GM12865 (cell line): Measurements from ENCODE around the gene EVI5L.

ENCODE experiments used
- DNase-seq: peaks from one replicate; pipeline ENCODE4 v3.0.0; 2010; ENCODE audit warnings: low read depth
- H3K4me3 ChIP-seq: 2 replicates; pipeline ENCODE4 v1.5.1; 2011; ENCODE audit warnings: mild to moderate bottlenecking, low read depth, low read length, control low read depth
- CTCF ChIP-seq: IDR thresholded peaks from 2 replicates; pipeline ENCODE4 v1.5.1; 2011; ENCODE audit warnings: low read length, control low read depth, low read depth, inconsistent platforms; ENCODE audit not compliant: insufficient read depth; ENCODE audit errors: missing control alignments

Gene EVI5L

GRCh38 chr19:7872306-7873204, 42.5 kb downstream of the EVI5L start:
- no peak overlapping the region for H3K4me3 ChIP-seq
- no peak for DNase-seq
- no peak for TF ChIP-seq CTCF

DNA sequence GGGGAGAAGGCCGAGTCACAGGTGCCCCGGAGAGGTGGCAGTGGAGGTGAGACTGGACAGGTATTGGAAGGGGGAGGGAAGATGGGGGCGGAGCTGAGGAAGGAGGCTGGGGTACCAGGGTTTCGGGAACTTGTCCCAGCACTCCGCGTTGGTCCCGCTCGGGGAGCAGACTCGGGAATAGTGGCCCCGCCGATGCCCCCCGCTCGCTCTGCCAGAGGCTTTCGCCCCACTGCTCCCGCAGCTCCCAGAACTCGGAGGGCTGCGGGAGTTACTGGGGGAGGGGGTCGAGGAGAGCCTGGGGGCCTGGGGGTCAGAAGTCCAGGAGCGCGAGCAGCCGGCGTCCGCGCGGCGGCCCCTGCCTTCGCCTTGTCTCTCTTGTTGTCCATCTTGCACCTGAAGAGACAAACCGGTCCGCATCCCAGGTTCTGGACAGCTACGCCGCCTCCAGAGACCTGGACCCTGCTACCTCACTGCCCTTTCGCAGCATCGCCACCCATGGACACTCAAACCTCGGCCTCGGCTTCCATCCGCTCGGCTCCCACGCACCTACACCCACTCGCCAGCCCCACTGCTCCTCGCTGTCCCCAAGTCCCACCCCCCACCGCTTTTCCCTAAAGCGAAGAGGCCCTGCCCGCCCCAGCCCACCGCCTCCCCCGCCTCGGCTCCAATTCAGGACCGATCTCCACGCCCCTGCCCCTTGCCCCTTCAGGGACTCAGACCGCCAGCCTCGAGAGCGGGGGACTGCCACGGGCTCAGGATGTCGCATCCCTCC, 43.5 kb downstream of the EVI5L start:
- DNase-seq = no peak
- TF ChIP-seq CTCF = no peak
- H3K4me3 ChIP-seq = no peak overlapping the region

DNA sequence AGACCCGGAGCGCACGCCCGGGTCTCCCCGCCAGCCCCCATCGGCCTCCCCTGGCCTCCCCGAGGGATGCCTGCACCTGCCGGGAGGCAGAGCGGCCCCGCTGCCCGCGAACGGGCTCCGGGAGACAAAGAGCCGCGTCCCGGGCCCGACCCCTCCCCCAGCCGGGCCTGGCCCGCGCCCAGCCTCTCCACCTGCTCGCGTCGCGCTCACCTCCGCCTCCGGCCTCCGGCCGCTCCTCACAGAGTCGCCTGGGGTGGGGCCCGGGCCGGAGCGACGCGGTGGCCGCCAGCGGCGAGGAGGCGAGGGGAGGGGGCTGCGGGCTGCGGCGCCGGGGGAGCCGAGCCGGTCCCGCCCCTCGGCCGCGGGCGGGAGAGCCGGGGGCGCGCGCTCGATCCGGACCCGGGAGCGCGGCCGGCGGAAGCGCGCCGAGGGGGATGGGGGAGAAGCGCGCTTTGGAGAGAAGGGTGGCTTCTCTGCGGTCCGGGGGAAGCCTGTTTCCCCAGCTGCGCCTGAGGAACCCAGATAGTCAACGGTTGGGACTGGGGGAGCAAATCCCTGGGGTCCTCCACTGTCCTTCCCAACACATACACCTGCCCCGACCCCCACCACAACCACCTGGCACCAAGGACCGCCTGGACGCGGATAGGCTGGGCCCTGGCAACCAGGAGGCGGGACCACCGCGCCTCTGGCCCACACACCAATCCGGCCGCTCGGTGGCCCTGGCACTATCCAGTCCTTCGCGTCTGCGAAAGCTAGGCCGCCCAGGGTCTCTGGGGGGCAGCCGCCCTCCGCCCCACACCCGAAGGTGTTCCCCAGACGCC, 44.3 kb downstream of the EVI5L start, which contains the start of gene PRR36:
Gene PRR36, minus strand, starts transcription at position 315 of the 821 bp plus-strand sequence. CDS start 701 bp downstream, outside the sequence.
- TF ChIP-seq CTCF = no peak

DNA sequence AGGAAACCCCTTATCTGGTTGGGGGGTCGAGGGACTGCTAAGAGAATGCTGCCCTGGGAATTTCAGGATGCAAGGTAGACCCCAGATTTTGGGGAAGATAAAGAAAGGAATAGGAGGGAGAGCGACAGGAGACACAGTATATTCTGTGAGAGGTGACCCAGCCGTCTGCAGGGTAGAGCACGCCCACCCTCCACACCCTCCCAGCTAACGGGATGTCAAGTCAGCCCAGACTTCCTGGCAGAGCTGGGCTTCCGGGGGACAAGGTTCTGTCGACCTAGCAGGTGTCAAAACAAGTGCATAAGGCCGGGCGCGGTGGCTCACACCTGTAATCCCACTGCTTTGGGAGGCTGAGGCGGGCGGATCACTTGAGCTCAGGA, 44.9 kb downstream of the EVI5L start:
- no peak for DNase-seq
- H3K4me3 ChIP-seq = no peak overlapping the region
- TF ChIP-seq CTCF = no peak

More for the DNA sequence above, 44.3 kb downstream of the EVI5L start, which contains the start of gene PRR36:
- H3K4me3 ChIP-seq = no peak within 1 kb of the TSS
- no peak for DNase-seq

DNA sequence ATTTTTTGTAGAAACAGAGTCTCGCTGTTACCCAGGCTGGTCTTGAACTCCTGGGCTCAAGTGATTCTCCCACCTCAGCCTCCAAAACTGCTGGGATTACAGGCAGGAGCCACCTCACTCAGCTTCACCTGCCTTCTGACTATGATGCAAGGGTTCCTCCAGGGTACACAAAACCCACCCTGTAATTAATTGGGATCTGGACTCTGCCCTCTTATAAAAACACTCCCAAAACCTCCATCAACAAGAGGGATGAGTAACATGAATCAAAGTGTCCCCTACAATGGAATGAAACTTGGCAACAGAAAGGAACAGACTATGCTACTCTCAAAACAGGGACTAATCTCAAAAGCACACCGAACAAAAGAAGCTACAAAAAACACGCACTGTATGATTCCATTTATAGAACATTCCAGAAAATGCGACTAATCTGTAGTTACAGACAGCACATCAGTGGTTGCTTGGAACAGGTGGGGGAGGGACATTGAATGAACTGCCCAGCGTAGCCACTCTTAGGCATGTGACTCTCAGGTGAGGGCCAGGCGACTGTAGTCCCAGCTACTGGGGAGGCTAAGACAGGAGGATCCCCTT, 47.3 kb downstream of the EVI5L start:
- no peak overlapping the region for H3K4me3 ChIP-seq
- DNase-seq = no peak
- TF ChIP-seq CTCF = no peak
